Measurements from ENCODE around the gene KANSL2. TPM values are rescaled to one million over a fixed set of nuclear protein-coding genes. Genes with fewer than 3 reads are reported as not detected.

The KANSL2 gene
- total RNA-seq, 1 experiment from 2014 or later, result 26.2 TPM

DNA sequence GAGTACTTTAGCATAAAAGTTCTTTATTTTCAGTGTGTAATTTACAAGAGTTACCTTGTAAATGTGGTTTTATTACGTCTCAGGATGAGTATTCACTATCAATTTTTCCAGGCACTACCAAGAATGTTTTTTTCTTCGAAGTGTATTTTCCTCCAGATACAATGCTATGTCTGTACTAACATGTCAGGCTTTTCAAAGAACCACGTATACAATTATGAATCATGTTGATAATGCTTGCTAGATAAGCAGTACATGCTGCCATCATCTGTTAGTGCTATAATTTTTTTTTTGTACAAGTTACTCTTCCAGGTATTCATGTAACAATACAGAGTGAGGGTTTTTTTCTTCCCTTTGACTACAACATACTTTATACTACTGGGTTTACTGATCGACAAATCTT, 5.6 kb upstream of the KANSL2 start:
- CTCF ChIA-PET, result no interaction called here
- Mint-ChIP-seq H3K27ac (ENCODE audit: unreplicated experiment) (no peak overlapping the region), H3K4me3 (ENCODE audit: low read depth, unreplicated experiment) (no peak overlapping the region), H3K9me3 (ENCODE audit: low read depth, unreplicated experiment) (no peaks in the 10 kb centered on the region), H3K4me1 (ENCODE audit: low read depth, unreplicated experiment) (peaks cover 8% of the 10 kb centered on the region), H3K27me3 (ENCODE audit: unreplicated experiment) (no peaks in the 10 kb centered on the region), H3K36me3 (ENCODE audit: insufficient read depth, unreplicated experiment) (peaks cover 23% of the 10 kb centered on the region)
- intact Hi-C loops (cut with micrococcal nuclease; ENCODE audit: unreplicated experiment), result no loop called here
- TF ChIP-seq, protein P1, sequence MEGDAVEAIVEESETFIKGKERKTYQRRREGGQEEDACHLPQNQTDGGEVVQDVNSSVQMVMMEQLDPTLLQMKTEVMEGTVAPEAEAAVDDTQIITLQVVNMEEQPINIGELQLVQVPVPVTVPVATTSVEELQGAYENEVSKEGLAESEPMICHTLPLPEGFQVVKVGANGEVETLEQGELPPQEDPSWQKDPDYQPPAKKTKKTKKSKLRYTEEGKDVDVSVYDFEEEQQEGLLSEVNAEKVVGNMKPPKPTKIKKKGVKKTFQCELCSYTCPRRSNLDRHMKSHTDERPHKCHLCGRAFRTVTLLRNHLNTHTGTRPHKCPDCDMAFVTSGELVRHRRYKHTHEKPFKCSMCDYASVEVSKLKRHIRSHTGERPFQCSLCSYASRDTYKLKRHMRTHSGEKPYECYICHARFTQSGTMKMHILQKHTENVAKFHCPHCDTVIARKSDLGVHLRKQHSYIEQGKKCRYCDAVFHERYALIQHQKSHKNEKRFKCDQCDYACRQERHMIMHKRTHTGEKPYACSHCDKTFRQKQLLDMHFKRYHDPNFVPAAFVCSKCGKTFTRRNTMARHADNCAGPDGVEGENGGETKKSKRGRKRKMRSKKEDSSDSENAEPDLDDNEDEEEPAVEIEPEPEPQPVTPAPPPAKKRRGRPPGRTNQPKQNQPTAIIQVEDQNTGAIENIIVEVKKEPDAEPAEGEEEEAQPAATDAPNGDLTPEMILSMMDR (IDR thresholded peaks at IDR 0.05; ENCODE audit: unreplicated experiment), result no peak
- no peak for DNase-seq
- BruUV-seq (replicated peaks), result no TSS peak

DNA sequence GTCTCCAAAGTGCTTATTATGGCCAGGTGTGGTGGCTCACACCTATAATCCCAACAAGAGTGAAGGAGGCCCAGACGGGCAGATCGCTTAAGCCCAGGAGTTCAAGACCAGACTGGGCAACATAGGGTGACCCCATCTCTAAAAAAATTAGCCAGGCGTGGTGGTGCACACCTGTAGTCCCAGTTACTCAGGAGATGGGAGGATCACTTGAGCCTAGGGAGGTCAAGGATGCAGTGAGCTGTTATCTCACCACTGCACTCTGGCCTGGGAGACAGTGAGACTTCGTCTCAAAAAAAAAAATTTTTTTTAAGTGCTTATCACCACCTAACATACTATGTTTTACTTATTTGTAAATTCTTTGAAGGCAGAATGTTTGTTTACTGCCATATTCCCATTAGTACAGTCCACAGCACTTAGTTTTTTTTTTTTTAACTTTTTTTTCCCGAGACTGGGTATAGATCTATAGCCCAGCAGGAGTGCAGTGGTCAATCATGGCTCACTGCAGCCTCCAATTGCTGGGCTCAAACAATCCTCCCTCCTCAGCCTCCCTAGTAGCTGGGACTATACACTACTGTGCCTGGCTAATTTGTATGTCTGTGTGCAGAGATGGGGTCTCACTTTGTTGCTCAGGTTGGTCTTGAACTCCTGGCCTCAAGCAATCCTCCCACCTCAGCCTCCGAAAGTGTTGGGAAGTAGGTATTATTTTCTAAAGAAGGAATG, 4.7 kb upstream of the KANSL2 start:
- TF ChIP-seq, protein P1 (IDR thresholded peaks at IDR 0.05; ENCODE audit: unreplicated experiment), result no peak
- no peak overlapping the region for H3K4me3 Mint-ChIP-seq (ENCODE audit: low read depth, unreplicated experiment)
- CTCF ChIA-PET, result no interaction called here
- DNase-seq, result no peak
- peaks cover 28% of the 10 kb centered on the region for H3K36me3 Mint-ChIP-seq (ENCODE audit: insufficient read depth, unreplicated experiment)
- H3K27me3 Mint-ChIP-seq (ENCODE audit: unreplicated experiment), result no peaks in the 10 kb centered on the region
- BruUV-seq (replicated peaks), result no TSS peak
- H3K4me1 Mint-ChIP-seq (ENCODE audit: low read depth, unreplicated experiment), result peaks cover 8% of the 10 kb centered on the region
- intact Hi-C loops (cut with micrococcal nuclease; ENCODE audit: unreplicated experiment), result no loop called here
- no peaks in the 10 kb centered on the region for H3K9me3 Mint-ChIP-seq (ENCODE audit: low read depth, unreplicated experiment)
- no peak overlapping the region for H3K27ac Mint-ChIP-seq (ENCODE audit: unreplicated experiment)

DNA sequence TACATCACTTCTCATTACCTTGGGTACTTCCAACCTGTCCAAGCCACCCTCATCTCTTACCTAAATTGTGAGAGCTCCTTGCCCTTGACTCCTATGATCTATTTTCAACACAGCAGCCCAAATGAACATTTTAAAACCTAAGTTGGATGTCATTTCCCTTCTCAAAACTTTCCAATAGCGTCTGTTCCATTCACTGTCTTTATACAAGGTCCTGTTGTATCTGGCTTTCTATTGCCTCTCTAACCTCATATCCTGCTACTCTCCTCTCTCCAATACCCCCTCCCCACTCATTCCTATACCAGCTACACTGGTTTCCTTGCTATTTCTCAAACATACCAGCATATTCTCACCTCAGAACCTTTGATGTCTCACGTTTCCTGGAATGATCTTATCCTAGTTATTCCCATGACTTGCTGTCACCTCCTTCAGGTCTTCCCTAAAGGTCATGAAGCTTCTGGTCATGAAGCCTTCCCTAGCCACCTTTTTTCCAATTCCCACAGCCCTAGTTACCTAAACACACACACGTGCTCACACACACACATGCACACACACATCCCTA, 4.1 kb upstream of the KANSL2 start:
- no peaks in the 10 kb centered on the region for H3K9me3 Mint-ChIP-seq (ENCODE audit: low read depth, unreplicated experiment)
- CTCF ChIA-PET, result no interaction called here
- TF ChIP-seq, protein P1 (IDR thresholded peaks at IDR 0.05; ENCODE audit: unreplicated experiment), result no peak
- H3K27ac Mint-ChIP-seq (ENCODE audit: unreplicated experiment), result no peak overlapping the region
- no TSS peak for BruUV-seq (replicated peaks)
- intact Hi-C loops (cut with micrococcal nuclease; ENCODE audit: unreplicated experiment), result no loop called here
- peaks cover 28% of the 10 kb centered on the region for H3K36me3 Mint-ChIP-seq (ENCODE audit: insufficient read depth, unreplicated experiment)
- no peak for DNase-seq
- peaks cover 4% of the 10 kb centered on the region for H3K4me1 Mint-ChIP-seq (ENCODE audit: low read depth, unreplicated experiment)
- no peak overlapping the region for H3K4me3 Mint-ChIP-seq (ENCODE audit: low read depth, unreplicated experiment)
- H3K27me3 Mint-ChIP-seq (ENCODE audit: unreplicated experiment), result no peaks in the 10 kb centered on the region

DNA sequence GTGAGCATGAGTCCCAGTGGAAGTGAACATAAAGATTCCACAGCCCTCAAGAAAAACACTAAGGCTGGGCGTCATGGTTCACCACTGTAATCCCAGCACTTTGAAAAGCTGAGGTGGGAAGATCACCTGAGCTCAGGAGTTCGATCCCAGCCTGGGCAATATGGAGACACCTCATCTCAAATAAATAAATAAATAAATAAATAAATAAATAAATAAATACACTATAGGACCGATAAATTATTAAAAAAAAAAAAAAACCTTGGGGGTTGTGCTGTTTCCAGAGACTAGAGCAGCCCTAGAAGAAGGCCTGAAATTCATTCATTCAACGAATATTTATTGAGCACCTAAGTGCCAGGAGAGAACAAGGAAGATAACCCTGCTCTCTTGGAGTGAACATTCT, 1.5 kb upstream of the KANSL2 start:
- Mint-ChIP-seq H3K27ac (ENCODE audit: unreplicated experiment) (no peak overlapping the region), H3K27me3 (ENCODE audit: unreplicated experiment) (no peaks in the 10 kb centered on the region), H3K36me3 (ENCODE audit: insufficient read depth, unreplicated experiment) (peaks cover 32% of the 10 kb centered on the region), H3K9me3 (ENCODE audit: low read depth, unreplicated experiment) (no peaks in the 10 kb centered on the region), H3K4me3 (ENCODE audit: low read depth, unreplicated experiment) (no peak overlapping the region), H3K4me1 (ENCODE audit: low read depth, unreplicated experiment) (peaks cover 11% of the 10 kb centered on the region)
- no peak for DNase-seq
- TF ChIP-seq, protein P1 (IDR thresholded peaks at IDR 0.05; ENCODE audit: unreplicated experiment), result no peak
- intact Hi-C loops (cut with micrococcal nuclease; ENCODE audit: unreplicated experiment), result no loop called here
- no TSS peak for BruUV-seq (replicated peaks)
- CTCF ChIA-PET, result no interaction called here

Measured in Calu3 (cell line).